ENCODE results near the gene ALLC.

The ALLC gene

GRCh38 chr2:3628241-3628679 lies 29.7 kb upstream of the ALLC start:
- no peak for TF ChIP-seq CTCF (IDR thresholded peaks at IDR 0.05; ENCODE audit: extremely low read depth, missing control alignments)
- DNase-seq (ENCODE audit: low spot score) = no peak

DNA sequence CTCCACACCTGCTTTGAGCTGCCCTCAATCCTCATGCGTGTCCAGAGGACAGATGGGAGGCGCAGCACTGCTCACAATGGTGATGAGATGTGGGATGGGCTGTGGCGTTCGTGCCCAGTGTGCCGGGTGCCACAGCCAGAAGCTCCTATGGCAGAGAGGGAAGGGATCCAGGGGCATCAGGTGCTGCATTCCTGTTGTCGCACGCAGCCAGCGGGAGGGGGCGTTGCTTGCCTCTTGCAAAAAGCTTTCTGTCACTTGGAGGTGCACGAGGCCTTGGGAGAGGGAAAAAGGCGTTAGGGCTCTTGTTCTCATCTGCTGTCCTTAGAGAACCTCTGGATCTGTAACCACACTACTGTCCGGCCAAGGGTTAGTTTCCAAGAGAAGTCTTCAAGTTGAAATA lies 29.2 kb upstream of the ALLC start:
- DNase-seq (ENCODE audit: low spot score) = no peak
- no peak for TF ChIP-seq CTCF (IDR thresholded peaks at IDR 0.05; ENCODE audit: extremely low read depth, missing control alignments)

DNA sequence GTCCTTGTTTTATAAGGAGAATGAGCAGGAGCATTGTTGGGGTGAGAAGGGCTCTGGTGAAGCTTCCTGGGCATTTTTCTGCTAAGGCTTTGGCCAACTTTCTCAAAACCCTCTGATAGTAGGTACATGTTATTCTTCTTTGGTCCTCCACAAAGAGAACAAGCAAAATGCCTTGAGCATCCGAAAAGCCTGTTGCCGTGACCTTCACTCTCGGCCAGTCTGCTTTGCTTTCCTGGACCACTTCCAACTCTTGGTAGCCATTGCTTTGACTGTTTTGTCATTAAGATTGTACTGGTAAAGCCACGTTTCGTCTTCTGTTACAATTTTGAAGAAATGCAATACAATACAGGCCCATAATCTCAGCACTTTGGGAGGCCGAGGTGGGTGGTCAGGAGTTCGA lies 27.4 kb upstream of the ALLC start:
- TF ChIP-seq CTCF (IDR thresholded peaks at IDR 0.05; ENCODE audit: extremely low read depth, missing control alignments) = no peak
- DNase-seq (ENCODE audit: low spot score) = no peak

DNA sequence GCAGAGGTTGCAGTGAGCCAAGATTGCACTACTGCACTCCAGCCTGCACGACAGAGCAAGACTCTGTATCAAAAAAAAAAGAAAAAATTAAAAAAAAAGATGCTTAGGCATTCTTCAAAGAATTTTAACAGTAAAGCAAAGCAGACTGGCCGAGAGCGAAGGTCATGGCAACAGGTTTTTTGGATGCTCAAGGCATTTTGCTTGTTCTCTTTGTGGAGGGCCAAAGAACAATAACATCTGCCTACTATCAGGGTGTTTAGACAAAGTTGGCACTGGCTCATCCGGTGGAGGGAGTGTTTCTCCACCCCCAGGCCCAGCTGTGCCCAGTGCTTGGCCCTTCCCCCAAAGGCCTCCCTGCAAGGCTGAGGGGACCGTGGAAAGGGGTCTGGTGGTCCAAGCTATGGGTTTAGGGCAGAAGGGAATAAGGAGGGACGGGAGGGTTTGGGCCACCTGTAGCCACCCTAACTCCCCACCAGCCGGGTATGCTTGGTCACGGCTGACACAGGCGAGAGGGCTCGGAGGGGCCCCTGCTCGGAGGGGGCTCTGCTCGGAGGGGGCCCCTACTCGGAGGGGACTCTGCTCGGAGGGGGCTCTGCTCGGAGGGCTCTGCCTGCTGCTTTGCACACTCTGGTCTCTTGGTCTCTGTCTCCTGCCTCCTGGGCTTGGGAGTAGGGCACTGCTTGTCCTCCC lies 26.7 kb upstream of the ALLC start:
- no peak for TF ChIP-seq CTCF (IDR thresholded peaks at IDR 0.05; ENCODE audit: extremely low read depth, missing control alignments)
- no peak for DNase-seq (ENCODE audit: low spot score)

- no peak for TF ChIP-seq CTCF (IDR thresholded peaks at IDR 0.05; ENCODE audit: extremely low read depth, missing control alignments)
- no peak for DNase-seq (ENCODE audit: low spot score)
These were observed 25.9 kb upstream of the ALLC start for GRCh38 chr2:3631851-3632659.

- DNase-seq (ENCODE audit: low spot score) = no peak
- no peak for TF ChIP-seq CTCF (IDR thresholded peaks at IDR 0.05; ENCODE audit: extremely low read depth, missing control alignments)
These were observed 24.7 kb upstream of the ALLC start for GRCh38 chr2:3633089-3633981.

Data from GM20000 (cell line).